ENCODE data around the gene PGBD5. TPM values are rescaled to one million over a fixed set of nuclear protein-coding genes. Genes with fewer than 3 reads are reported as not detected.

Gene PGBD5
- total RNA-seq, 1 donor, result not detected

DNA sequence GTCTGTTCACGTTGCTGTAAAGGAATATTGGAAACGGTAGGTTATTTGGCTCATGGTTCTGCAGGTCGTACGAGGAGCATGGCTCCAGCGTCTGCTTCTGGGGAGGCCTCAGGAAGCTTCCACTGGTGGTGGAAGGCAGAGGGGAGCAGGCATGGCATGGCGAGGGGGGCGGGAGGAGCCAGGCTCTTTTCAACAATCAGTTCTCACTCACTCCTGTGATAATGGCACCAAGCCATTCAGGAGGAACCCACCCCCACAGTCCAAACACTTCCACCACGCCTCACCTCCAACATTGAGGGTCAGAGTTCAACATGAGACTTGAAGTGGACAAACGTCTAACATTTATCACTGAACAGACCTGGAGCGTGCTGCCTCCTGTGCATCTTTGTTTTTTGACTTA lies 141.2 kb downstream of the PGBD5 start:
- DNase-seq (ENCODE audit: low read depth), result no peak
- TF ChIP-seq, protein P1, sequence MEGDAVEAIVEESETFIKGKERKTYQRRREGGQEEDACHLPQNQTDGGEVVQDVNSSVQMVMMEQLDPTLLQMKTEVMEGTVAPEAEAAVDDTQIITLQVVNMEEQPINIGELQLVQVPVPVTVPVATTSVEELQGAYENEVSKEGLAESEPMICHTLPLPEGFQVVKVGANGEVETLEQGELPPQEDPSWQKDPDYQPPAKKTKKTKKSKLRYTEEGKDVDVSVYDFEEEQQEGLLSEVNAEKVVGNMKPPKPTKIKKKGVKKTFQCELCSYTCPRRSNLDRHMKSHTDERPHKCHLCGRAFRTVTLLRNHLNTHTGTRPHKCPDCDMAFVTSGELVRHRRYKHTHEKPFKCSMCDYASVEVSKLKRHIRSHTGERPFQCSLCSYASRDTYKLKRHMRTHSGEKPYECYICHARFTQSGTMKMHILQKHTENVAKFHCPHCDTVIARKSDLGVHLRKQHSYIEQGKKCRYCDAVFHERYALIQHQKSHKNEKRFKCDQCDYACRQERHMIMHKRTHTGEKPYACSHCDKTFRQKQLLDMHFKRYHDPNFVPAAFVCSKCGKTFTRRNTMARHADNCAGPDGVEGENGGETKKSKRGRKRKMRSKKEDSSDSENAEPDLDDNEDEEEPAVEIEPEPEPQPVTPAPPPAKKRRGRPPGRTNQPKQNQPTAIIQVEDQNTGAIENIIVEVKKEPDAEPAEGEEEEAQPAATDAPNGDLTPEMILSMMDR (IDR thresholded peaks at IDR 0.05; ENCODE audit: insufficient read depth, low read length), result no peak
- H3K4me3 ChIP-seq (ENCODE audit: low read depth, low read length), result no peak overlapping the region

DNA sequence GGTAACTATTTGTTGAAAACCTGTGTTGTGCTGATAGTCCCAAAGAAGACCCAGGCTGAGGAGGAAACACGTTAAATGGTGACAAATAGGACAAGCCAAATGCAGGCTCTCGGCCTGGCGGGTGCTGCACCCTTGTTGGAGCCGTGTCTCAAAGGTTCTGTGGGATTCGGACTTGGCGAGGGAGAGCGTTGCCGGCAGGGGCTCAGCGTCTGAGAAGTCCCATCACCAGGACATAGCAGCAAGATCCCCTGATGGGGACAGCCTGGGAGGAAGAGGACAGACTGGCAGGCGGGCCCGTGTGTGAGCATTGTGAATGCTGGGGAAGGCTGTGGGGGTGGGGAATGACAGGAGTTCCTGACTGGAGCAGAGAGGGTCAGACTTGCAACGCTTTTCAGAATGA lies 142.5 kb downstream of the PGBD5 start:
- no peak for DNase-seq (ENCODE audit: low read depth)
- TF ChIP-seq, protein P1 (IDR thresholded peaks at IDR 0.05; ENCODE audit: insufficient read depth, low read length), result no peak
- H3K4me3 ChIP-seq (ENCODE audit: low read depth, low read length), result no peak overlapping the region

DNA sequence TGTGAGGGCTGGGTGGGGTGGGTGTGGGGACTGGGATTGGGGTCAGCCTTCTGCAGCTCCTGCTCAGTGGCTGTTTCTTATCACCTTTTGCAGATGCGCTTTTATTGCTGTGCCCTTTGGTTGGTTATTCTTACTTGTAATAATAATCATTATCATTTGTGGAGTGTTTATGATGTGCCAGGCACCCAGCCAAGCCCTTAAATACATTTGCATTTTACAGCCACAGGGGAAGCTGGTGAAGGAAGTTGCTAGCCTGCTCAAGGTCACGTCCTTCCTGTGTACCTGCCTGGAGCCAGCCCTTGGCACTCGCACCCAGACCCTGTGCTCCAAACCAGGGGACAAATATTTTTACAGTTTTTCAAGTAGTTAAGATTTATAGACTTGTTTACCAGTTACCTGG lies 144.0 kb downstream of the PGBD5 start:
- H3K4me3 ChIP-seq (ENCODE audit: low read depth, low read length), result no peak overlapping the region
- TF ChIP-seq, protein P1 (IDR thresholded peaks at IDR 0.05; ENCODE audit: insufficient read depth, low read length), result no peak
- no peak for DNase-seq (ENCODE audit: low read depth)

DNA sequence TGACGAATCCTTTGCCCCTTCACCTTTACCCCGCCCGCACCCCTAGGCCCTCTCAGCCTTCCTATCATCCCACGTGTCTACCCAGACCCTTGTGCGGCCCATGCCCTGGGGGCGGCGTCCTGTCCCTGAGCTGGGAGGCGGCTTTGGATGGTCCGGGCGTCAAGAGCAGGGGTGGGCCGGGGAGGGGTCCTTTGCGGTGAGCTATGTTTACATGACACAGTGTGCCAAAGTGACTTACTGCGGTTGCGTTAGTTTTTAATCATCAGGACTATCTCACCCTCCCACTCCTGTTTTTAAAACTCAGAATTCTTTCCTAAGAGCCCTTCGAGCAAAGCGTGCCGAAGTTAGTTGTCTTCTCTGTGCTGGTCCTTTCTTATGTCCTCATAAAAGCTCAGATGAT lies 144.6 kb downstream of the PGBD5 start:
- TF ChIP-seq, protein P1 (IDR thresholded peaks at IDR 0.05; ENCODE audit: insufficient read depth, low read length), result no peak
- H3K4me3 ChIP-seq (ENCODE audit: low read depth, low read length), result no peak overlapping the region
- DNase-seq (ENCODE audit: low read depth), result no peak

DNA sequence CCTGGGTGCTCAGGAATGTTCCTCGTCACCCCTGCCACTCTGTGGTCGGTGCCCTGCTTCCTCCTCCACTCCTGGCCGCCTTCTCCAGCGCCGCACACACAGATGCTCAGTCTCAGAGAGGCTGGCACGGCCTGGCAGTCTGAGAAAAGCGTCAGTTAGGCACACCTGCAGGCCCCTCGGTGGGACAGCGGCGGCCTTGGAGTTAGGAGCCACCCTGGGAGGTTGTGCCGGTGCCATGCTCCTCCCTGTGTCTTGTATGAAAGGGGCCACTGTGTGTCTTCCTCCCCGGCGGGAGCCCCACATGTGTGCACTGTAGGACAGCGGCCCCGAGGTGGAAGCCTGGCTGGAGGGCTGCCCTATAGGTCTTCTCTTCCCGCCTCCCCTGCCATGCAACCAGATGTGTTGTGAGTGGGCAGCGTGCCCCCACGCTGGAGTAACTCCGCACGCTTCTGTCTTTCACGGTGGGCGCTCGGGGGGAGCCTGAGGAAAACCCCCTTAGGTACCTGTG lies 145.2 kb downstream of the PGBD5 start:
- no peak overlapping the region for H3K4me3 ChIP-seq (ENCODE audit: low read depth, low read length)
- TF ChIP-seq, protein P1 (IDR thresholded peaks at IDR 0.05; ENCODE audit: insufficient read depth, low read length), result no peak
- DNase-seq (ENCODE audit: low read depth), result no peak

DNA sequence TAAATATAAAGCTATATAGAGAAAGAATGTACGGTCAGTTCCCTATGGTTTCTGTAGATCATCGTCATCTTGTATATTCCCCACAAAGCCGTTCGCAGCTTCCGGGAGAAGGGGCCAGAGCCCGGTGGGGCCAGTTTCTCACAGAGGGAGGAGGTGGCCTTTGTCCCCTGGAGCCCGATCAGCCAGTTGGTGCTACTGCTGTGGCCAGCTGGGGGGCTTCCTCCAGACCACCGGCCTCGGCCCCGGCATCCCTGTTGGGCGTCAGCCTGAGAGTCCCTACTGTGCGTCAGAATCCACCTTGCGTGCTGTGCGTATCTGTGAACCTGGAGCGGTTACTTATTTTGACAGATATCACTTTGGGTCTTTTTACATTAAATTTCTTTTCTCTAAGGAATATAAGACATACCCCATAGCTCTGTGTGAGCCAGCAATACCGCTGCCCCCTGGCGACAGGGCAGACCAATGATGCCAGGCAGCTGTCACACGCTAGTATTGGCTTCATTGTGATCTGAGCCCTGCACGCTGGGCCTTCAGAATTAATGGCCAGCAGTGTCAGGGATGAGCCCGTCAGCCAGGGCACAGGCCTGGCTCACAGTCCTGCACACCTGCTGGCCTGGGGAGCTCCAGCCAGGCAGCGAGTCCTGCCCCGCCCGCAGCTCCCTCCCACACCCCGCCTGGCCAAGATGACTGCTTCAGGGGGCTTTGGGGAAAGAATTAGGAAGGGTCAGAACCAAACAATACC lies 145.9 kb downstream of the PGBD5 start:
- H3K4me3 ChIP-seq (ENCODE audit: low read depth, low read length), result no peak overlapping the region
- TF ChIP-seq, protein P1 (IDR thresholded peaks at IDR 0.05; ENCODE audit: insufficient read depth, low read length), result no peak
- no peak for DNase-seq (ENCODE audit: low read depth)

DNA sequence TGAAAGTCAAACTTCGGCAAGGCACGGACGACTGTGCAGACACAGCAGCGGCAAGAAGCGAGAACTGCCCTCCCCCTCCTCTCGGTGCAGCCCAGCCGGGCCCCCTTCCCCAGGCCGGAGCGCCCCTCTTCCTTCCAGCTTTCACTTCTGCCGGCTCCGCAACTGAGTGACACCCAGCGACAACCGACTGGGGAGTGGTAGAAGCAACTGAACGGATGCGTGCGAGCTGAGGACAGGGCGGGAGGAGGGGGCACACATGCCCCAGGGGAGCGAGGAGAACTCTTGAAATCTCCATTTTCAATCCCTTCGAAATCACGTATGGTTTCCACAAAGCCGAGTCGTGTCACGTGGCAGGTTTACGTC lies 146.6 kb downstream of the PGBD5 start:
- TF ChIP-seq, protein P1 (IDR thresholded peaks at IDR 0.05; ENCODE audit: insufficient read depth, low read length), result no peak
- no peak for DNase-seq (ENCODE audit: low read depth)
- H3K4me3 ChIP-seq (ENCODE audit: low read depth, low read length), result no peak overlapping the region

All from fibroblast of the aortic adventitia (primary cell).